DMS 273 (cell line): Measurements from ENCODE around the gene B9D1.
"Not testable (repeated sequence)": the region's sequence is repeated elsewhere in the genome, so short reads cannot be mapped to it uniquely, and the experiment has no call there.

ENCODE experiments used
- DNase-seq: peaks from one replicate; lab custom pipeline; 2025; ENCODE audit not compliant: unreplicated experiment; lab: John Stamatoyannopoulos, UW

B9D1 gene

DNA sequence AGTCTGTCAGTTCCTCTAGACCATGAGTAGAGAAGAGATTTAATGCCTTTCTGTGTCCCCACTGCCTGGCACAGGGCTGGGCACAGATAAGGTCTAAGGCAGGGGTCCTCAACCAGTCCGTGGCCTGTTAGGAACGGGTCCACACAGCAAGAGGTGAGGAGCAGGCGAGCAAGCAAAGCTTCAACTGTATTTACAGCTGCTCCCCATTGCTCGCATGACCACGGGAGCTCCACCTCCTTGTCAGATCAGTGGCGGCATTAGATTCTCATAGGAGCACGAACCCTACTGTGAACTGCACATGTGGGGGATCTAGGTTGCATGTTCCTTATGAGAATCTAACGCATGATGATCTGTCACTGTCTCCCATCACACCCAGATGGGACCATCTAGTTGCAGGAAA, 1.8 kb downstream of the B9D1 start:
- DNase-seq: no peak

DNA sequence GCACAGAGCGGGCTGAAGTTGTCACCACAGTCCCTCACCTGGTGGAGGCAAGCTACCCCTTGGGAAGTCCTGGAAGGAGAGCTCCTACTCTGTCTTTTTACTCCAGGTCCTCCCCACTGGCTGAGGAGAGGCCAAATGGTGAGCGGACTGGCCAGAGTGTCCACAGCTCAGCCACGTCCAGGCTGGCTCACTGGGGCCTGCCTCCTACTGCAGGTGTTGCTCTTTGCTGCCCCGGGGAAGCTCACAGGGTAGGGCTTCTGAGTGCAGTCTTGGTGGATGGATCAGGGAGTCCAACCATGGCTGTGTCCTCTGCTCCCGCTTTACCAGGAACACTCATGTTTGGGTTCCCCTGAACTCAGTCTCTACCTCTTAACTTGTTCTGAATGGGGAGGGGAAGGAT, 2.7 kb downstream of the B9D1 start:
- no peak for DNase-seq

DNA sequence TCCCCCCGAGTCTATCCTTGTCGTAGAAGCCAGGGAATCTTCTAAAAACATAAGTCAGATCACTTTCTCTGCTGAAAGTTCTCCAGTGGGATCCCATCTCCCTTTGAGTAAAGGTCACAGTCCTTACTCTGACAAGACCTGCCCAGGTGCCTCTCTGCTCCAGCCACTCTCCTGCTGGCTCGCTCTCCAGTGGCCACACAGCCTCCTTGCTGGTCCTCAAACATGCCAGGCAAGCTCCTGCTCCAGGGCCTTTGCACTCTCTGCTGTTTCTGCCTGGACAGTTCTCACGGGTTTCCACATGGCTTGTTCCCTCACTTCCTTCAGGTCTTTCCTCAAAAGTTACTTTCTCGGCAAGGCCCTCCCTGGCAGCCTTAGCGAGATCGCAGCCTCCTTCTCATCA, 3.4 kb downstream of the B9D1 start:
- no peak for DNase-seq

DNA sequence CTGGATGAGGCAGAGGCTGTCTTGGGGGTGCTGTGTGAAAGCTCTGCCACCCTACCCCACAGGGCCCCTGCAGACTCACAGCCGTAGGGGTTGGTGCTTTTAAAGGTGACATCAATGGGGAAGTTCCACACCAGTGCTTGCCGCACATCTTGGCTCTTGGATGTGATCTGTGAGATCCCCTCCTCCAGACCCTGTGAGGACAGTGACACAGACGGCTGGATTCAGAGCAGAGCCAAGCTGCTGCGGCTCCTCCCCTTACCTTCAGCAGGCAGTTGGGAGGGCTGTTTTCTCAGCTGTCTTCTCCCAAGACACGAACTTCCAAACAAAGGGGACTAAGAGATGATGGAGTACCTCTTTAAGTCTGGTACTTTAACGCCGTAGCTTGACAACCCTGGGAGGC, 4.8 kb downstream of the B9D1 start:
- DNase-seq: no peak

DNA sequence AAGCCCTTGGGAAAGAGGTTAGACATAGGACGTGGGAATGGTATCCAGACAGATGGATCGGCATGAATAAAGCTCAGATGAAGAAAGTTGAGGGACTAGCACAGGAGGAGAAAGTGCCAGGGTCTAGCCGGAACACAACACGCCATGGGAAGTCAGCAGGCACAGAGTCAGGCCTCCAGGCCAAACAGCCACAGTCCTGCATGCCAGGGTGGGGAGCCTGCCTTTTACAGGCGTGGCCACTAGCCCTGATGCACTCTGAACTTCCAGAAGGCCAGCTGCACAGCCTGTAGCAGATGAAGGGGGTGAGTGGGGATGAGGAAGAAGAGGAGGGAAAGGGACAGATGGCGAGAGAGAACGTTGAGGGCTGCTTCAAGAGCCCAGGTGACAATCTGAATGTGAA, 5.2 kb downstream of the B9D1 start:
- DNase-seq: no peak

DNA sequence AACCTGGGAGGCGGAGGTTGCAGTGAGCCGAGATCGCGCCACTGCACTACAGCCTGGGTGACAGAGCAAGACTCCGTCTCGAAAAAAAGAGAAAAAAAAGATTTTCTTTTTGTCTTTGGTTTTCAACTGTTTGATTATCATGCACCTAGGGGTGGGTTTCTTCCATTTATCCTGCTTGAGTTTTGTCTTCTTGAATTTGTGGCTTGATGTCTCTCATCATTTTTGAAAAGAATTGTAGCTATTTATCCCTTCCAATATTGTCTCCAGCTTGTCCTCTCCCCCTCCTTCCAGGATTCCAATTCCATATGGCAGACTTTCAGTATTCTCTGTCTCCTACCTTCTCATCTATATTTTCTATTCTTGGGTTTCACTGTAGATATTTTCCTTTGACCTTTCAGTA, 7.8 kb downstream of the B9D1 start:
- DNase-seq: no peak

DNA sequence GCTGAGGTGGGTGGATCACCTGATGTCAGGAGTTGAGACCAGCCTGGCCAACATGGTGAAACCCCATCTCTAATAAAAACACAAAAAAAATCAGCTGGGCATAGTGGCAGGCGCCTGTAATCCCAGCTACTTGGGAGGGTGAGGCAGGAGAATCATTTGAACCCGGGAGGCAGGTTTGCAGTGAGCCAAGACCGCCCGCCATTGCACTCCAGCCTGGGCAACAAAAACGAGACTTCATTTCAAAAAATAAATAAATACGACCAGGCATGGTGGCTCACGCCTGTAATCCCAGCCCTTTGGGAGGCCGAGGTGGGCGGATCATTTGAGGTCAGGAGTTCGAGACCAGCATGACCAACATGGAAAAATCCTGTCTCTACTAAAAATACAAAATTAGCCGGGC, 9.1 kb downstream of the B9D1 start:
- DNase-seq: not testable (repeated sequence)

DNA sequence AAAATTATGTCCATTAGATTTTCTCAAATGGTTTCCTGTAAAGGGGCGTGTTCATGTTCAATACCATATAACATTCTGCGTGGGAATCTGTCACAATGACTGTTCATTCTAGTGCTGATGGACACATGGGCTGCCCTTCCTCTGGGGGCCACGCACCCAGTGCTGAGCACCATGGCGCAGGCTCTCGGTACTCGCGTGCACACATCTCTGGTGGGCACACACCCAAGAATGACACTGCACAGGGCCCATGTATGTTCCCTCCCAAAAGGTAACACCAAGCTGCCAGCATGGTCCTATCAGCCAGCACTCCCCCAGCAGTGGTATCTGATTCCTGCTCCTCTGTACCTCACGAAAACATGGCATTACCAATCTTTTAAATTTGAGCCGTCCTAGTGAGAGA, 13.7 kb downstream of the B9D1 start:
- no peak for DNase-seq

DNA sequence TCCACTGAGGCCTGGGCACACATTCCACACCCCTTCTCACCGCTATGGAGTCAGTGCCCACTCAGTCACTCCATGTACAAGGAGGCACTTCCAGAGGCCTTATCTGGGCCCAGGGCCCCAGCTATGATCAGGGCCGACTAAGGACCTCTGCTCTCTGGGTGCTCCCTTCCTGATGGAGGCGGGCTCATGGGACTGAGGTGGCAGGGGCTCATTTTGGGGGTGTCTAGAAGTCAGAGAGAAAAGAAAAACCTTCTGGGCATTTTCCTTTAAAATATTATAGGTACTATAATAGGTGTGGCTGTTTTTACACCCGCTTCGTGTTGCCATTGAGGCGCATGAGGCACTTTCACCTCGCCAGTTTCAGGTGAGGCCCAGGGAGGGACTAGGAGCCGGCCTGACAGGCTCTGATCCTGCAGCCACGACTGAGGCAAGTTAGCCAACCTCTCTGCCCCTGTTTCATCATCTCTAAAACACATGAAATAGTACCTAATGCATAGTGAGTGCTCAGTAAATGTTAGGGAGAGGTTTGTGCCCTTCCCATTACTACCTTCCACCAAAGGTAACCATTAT, 14.4 kb downstream of the B9D1 start:
- no peak for DNase-seq

DNA sequence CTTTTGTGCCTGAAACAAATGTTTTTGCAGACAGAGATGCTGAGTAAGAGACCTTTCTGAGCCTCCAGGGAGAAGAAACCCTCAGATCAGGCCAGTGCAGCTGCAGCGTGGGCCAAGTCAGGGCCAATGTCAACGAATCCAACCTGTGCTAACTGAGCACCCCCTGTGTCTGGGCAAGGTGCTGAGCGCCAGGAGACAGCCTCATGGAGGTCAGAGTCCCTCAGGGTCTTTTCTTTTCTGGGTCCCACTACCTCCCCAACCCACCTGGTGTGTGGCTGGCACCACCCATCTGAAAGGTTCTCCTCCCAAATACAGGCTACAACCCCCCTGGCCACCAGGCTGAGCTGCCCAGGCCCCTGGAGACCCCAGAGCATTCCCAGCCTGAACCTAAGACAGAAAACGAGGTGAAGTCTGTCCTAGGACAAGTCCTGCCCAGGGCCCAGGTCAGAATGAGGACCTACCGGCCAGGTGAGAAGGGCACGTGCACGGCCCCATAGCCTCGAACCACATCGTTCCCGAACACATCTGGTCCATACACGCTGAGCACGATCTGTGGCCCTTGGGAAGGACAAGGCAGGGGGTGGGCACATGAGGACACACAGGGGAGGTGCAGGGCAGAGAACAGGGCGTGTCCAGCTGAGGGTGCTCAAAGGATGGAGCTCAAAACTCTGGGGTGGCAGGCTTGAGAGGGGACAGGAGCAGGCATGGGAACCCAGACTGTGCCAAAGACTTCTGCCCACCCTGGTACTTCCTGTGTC, 15.0 kb downstream of the B9D1 start:
- DNase-seq: no peak

DNA sequence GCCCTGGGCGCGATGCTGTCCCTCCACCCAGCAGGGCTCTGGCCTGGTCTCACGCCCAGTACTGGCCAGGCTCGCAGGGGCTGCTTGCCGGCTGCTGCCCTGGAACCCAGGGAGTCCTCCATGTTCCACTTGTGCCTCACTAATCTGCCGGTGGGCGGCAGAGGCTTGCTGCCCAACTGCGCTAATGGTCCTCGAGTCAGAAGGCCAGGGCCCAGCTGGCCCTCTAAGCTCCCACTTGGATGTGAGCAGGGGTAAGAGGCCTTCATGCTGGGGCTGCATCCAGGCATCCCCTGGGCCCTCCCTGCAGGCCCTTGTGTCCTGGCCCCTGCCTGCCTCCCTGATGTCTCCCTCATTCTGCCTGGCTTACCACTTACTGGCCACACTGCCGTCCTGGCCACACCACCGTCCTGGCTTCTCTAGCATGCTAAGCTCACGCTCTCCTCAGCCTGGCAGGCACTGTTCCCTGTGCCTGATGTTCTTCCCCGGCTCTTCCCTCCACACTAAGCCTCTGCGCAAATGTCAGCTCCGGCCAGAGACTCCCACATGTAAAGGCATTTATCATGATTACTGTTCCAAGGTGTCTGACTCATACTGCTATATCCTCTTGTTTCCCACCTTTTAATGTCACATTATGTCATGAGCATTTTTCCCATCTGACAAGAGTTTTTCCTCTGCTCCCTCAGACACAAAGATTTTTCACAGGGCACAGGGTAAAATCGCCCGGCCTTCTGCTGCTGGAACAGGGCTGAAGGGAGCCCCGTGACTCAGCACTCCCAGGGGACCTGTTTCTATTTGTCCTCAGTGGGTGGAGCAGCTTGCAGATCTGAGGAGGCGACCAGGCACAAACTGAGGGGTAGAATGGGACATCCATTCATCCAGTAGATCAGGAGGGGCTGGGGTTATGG, 15.9 kb downstream of the B9D1 start:
- DNase-seq: peak; percentile 55

DNA sequence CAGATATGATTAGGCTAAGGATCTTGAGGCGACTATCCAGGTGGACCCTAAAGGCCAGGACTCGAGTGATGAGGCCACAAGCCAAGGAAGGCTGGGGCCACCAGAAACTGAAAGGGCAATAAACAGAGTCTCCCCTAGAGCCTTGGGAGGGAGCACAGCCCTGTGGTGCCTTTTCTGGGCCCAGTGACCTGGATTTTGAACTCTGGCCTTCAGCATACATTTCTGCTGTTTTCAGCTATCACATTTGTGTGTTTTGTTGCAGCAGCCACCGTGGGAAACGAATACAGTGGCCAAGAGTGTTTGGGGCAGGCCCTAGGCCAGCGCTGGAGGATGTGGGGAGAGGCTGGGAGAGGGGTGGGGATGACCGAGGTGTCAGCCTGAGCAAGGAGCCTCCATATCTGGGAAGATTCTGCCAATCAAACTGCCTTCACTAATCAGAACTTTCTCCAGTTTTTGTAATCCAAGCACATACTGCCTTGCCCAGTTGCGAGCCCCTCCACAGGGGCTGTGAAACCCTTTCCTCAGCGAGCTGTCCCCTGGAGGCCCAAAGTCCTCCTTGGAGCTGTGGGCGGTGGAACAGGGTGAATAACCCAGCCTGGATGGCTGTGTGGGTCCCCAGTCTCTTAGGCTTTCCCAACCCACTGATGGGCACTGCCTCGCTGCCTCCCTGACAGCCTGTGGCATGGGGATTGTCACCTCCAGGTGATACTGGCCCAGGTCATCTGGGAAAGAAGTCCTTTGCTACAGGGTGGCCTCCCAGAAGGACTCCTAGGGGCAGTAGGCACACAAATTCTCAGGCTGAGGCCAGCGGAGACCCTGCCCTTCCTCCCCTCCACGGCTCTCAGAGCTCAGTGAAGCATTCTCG, 16.8 kb downstream of the B9D1 start:
- no peak for DNase-seq

DNA sequence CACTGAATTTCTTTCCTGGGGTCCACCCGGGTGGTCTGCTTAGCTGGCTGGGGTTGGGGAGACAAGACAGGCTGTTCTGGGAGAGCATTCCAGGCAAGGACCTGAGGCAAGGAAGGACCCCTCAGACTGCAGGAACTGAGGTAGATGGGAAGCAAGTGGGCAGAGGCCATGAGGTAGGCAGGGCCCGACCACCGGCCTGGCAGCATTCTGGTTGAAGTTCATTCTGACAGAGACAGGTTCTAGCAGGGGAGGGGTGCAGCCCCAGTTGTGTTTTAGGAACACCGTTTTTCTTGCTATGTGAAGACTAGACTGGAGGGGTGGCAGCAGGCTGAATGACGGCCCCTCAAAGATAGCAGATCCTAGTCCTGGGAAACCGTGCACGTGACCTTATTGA, 17.5 kb downstream of the B9D1 start:
- DNase-seq: no peak

DNA sequence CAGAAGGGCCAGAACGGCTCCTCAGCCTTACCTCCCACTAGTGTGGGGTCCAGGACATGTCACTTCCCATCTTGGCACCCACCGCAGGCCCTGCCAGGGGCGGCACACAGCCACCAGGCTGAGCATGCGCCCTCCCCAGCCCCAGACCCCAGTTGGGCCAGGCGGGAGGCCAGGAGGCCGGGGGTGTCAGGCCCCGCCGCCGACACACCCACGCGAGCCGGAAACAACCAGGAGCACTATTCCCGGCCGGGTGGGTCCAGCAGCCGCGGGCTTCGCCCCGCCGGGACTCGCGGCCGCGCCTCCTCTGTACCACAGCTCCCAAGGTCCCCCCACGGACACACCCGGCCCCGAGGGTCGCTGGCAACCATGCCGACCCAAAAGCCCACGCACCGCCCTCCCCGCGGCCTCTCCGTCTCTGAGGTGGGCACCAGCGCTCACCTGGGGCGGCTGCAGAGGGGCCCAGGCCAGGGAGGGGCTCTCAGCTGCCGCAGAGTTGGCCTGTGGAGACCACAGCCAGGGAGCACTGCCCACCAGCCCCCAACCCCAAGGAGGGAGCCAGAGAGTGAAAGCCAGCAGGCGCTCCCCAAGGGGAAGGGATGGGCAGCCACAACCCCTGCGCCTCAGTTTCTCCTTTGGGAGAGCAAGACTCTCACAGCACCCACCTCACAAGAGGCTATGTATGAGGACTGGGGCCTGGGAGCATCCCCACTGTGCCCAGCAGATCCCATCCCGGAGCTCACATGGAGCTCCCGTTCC, 18.0 kb downstream of the B9D1 start:
- DNase-seq: no peak

DNA sequence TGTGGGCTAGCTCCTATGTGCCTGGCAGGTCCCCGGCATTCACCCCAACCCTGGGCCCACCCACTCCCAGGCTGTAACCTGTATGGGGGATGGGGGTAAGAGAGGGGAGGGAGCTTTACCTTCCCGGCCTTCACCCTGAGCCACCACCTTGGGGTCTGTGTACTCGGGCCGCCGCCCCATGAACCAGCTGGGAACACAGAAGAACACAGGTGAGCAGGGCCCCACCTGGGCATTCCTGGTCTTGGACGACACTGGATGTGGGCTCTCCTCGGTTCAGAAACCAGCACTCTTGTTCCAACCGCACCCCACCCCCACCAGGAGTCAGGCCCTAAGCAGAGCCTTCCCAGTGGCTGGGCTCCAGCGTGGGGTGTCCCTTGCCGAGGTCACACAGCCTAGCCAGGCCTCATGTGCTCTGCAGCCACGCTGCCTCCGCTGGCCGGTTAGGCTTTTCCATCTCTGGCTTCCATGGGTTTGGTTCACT, 18.8 kb downstream of the B9D1 start:
- no peak for DNase-seq

DNA sequence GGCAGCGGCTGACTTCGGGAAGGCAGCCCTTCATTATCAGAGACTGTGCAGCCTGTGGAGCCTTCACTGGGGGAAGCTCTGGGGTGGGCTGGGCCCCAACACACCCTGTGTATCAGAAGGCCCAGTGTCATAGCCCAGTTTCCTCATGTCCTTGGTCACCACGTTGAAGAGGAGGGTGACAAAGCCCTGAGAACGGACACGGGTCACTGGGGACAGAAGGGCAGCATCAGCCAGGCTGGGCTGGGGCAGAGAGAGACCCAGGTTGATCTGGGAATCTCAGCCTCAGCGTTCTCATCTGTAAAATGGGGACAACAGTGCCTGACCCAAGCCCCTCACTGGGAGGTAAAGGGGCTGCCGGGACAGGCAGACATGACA, 19.3 kb downstream of the B9D1 start:
- DNase-seq: no peak

DNA sequence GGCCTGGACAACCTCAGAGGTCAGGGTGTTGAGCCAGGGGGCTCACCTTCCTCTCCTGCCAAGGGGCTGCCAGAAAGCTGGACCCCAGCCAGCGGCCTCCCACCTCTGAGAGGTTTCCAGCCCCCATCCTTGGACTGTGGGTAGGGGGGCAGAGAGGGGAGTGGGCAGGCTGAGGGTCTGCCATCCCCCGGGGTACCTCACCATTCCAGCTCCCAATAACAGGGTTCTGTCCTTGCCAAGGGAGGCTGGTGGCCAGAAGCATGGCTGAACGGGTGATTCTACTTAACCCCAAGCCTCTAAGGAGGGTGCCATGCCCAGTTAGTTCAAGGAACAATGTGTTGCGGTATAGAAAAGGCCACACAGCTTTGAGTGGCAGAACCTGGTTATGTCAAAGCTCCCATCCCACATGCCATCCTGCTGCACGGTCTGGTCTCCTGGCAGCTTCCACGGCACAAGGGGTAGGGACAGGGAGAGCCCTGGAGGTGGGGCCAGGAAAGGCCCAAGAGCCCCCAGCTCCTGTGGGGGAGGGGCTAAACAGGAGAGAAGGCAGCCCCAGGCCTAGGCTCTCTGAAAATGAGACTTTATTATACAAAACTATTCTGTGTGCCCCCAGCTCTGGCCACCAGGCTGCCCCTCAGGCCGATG, 19.8 kb downstream of the B9D1 start:
- DNase-seq: peak; percentile 34

DNA sequence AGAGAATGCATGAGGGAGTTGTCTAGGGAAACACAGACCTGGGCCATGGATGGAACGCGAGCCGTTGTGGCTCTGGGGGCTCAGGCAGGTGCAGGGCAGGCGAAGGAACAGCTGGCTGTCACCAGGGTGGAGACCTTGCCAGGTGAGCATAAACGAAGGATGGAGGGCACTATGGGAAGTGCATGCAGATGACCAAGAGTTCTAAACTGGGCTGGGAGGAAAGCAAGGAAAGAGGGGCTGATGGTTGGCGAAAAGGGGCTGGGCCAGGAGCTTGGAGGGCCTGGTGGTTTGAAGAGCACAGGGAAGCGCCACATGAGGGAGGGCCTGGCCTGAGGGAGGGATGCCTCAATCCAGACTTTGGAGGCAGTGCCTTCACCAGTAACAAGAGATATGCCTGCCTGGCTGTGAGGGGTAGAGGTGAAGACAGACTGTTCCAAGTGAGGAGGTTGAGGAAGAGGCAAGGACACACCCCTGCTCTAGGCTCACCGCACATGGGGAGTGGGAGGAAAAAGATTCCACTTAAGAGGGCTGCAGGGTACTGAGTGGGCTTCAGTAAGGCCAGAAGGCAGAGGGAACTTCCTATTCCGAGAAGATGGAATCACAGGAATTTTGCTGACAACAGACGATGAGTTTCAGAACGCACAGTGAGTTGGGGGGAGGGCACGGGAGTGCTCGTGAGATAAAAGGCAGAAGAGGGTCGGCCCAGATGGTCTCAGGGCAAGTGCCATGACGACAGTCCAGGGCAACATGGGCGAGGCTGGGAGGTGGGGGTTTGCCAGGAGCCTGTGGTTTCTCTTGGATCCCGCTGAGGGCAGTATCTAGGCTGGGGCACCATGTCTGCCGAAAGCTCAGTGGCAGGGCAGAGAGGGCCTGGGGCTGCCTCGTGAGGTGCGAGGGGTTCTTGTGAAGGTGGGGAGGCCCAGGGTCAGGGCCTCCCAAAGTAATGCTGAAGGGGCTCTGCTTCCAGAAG, 20.6 kb downstream of the B9D1 start:
- DNase-seq: peak; percentile 62

DNA sequence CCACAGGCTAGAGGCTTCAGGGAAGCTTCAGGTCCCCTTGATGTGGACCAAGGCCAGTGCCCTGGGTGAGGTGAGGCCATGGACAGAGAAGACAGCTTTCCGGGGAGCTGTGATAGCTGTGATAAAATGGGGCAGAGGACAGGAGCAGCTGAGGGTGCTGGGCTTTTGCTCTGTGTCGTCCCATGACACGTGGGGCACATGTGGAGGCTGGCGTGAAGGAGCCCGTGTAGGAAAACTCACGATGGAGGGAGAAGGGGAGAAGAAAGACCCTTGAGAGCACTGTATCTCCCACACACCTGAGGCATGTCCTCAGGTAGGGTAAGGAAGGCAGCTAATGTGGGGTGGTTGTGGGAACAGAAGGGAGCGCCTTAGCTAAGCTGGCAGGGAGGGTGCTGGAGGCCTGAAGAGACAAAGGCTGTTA, 21.3 kb downstream of the B9D1 start:
- no peak for DNase-seq
